Immature natural killer cell (primary cell): ENCODE measurements around the gene ZNF17. TPM values are rescaled to one million over a fixed set of nuclear protein-coding genes. Genes with fewer than 3 reads are reported as not detected.

Source experiments
- DNase-seq, 3 donors: peaks; one replicate each; pipeline ENCODE4 v3.0.0; 2022; ENCODE audit warnings: mixed read lengths in 1 of 3
- H3K27ac Mint-ChIP-seq, 6 donors: one replicate each; pipeline ENCODE4 v1.8.0; 2020; ENCODE audit warnings: mixed read lengths in 6 of 6, mild to moderate bottlenecking in 5 of 6, inconsistent platforms in 4 of 6, moderate library complexity in 3 of 6
- H3K27me3 Mint-ChIP-seq, 3 donors: one replicate each; pipeline ENCODE4 v1.8.0; 2020 to 2021; ENCODE audit warnings: low read depth in 3 of 3, mild to moderate bottlenecking in 3 of 3, mixed read lengths in 3 of 3, moderate library complexity in 3 of 3, inconsistent platforms in 1 of 3
- H3K36me3 Mint-ChIP-seq, 3 donors: one replicate each; pipeline ENCODE4 v1.8.0; 2020; ENCODE audit warnings: mixed read lengths in 3 of 3, inconsistent platforms in 2 of 3, mild to moderate bottlenecking in 2 of 3
- H3K4me1 Mint-ChIP-seq, 2 donors: one replicate each; pipeline ENCODE4 v1.8.0; 2020; ENCODE audit warnings: inconsistent platforms in 2 of 2, mild to moderate bottlenecking in 2 of 2, mixed read lengths in 2 of 2, moderate library complexity in 1 of 2
- H3K4me3 Mint-ChIP-seq, 5 donors: one replicate each; pipeline ENCODE4 v1.8.0; 2020; ENCODE audit warnings: mild to moderate bottlenecking in 5 of 5, mixed read lengths in 5 of 5, inconsistent platforms in 3 of 5, moderate library complexity in 3 of 5
- H3K9me3 Mint-ChIP-seq, 6 donors: one replicate each; pipeline ENCODE4 v1.8.0; 2020; ENCODE audit warnings: mild to moderate bottlenecking in 6 of 6, mixed read lengths in 6 of 6, inconsistent platforms in 4 of 6, moderate library complexity in 3 of 6
- polyA plus RNA-seq, 3 donors: library from polyadenylated mRNA; unstranded; fragments of 300-500 nt; fragmentation: Illumina TruSeq; gene quantifications; one replicate each; pipeline ENCODE4 v1.2.3, GENCODE V29; 2021

Gene ZNF17
- polyA plus RNA-seq, 3 donors from 2014 or later = 4.2 to 5.4 (median 4.3) TPM

GRCh38 chr19:57438925-57439324, 28.0 kb downstream of the ZNF17 start:
- H3K27ac Mint-ChIP-seq = no peak overlapping the region
- DNase-seq = no peak
- H3K4me3 Mint-ChIP-seq = no peak overlapping the region
- peaks cover 4 to 7% (median 5%) of the 10 kb centered on the region in 3 donors for H3K27me3 Mint-ChIP-seq
- peaks cover 52 to 55% (median 54%) of the 10 kb centered on the region in 3 donors for H3K36me3 Mint-ChIP-seq
- H3K9me3 Mint-ChIP-seq = peaks cover 7 to 40% (median 19%) of the 10 kb centered on the region in 6 donors
- peaks cover 24 to 34% of the 10 kb centered on the region in 2 donors for H3K4me1 Mint-ChIP-seq

- Mint-ChIP-seq H3K36me3 (peaks cover 58 to 73% (median 69%) of the 10 kb centered on the region in 3 donors), H3K4me1 (peaks cover 3 to 9% of the 10 kb centered on the region in 2 donors), H3K4me3 (no peak overlapping the region), H3K9me3 (peaks cover 23 to 61% (median 41%) of the 10 kb centered on the region in 6 donors), H3K27ac (peak overlapping the region in 1 of 6 donors; percentile 20), H3K27me3 (no peaks in the 10 kb centered on the region)
- DNase-seq = no peak
Observed at GRCh38 chr19:57441979-57442752, 31.2 kb downstream of the ZNF17 start.

GRCh38 chr19:57443121-57443696, 32.2 kb downstream of the ZNF17 start:
- Mint-ChIP-seq H3K27me3 (no peaks in the 10 kb centered on the region), H3K27ac (peak overlapping the region in 1 of 6 donors; percentile 20), H3K4me3 (no peak overlapping the region), H3K9me3 (peaks cover 26 to 61% (median 41%) of the 10 kb centered on the region in 6 donors), H3K36me3 (peaks cover 54 to 69% (median 68%) of the 10 kb centered on the region in 3 donors), H3K4me1 (peaks cover 3 to 9% of the 10 kb centered on the region in 2 donors)
- DNase-seq = no peak

GRCh38 chr19:57452307-57452706, 41.3 kb downstream of the ZNF17 start:
- peaks cover 19 to 32% (median 29%) of the 10 kb centered on the region in 3 donors for H3K36me3 Mint-ChIP-seq

GRCh38 chr19:57465680-57466381, 54.9 kb downstream of the ZNF17 start:
- no peak overlapping the region for H3K4me3 Mint-ChIP-seq
- DNase-seq = peak; percentile 6 to 21 (median 14)
- H3K27ac Mint-ChIP-seq = no peak overlapping the region
- H3K36me3 Mint-ChIP-seq = peaks cover 15 to 35% (median 18%) of the 10 kb centered on the region in 3 donors
- H3K27me3 Mint-ChIP-seq = peaks cover 1 to 6% (median 2%) of the 10 kb centered on the region in 3 donors
- H3K9me3 Mint-ChIP-seq = peaks cover 40 to 82% (median 69%) of the 10 kb centered on the region in 6 donors
- no peaks in the 10 kb centered on the region for H3K4me1 Mint-ChIP-seq

More at GRCh38 chr19:57452307-57452706, 41.3 kb downstream of the ZNF17 start:
- Mint-ChIP-seq H3K4me1 (no peaks in the 10 kb centered on the region), H3K27ac (no peak overlapping the region), H3K4me3 (no peak overlapping the region), H3K9me3 (peaks cover 9 to 64% (median 55%) of the 10 kb centered on the region in 6 donors), H3K27me3 (peaks cover 0 to 2% (median 2%) of the 10 kb centered on the region in 3 donors)
- DNase-seq = no peak

- Mint-ChIP-seq H3K9me3 (peaks cover 45 to 82% (median 69%) of the 10 kb centered on the region in 6 donors), H3K27ac (no peak overlapping the region), H3K36me3 (peaks cover 21 to 34% (median 21%) of the 10 kb centered on the region in 3 donors), H3K4me3 (no peak overlapping the region), H3K27me3 (peaks cover 1 to 6% (median 2%) of the 10 kb centered on the region in 3 donors), H3K4me1 (no peaks in the 10 kb centered on the region)
- no peak for DNase-seq
Observed at GRCh38 chr19:57466489-57466888, 55.5 kb downstream of the ZNF17 start.

Other genes starting within 250 kb of the ZNF17 start
- not detected for gene DUXA, start 243.7 kb upstream of the ZNF17 start, polyA plus RNA-seq
- 10 to 100 TPM; 13.3 to 17.3 (median 14.8) TPM for gene ZNF264, start 219.7 kb upstream of the ZNF17 start, polyA plus RNA-seq
- 1 to 10 TPM in 2 of 3 donors, not detected in 1; 1.8 to 2.5 TPM for gene AURKC, start 180.1 kb upstream of the ZNF17 start, polyA plus RNA-seq
- 1 to 10 TPM; 1.9 to 3.0 (median 2.9) TPM for gene ZNF805, start 170.5 kb upstream of the ZNF17 start, polyA plus RNA-seq
- 1 to 10 TPM; 1.1 to 7.0 (median 4.3) TPM for gene ZNF460, start 130.7 kb upstream of the ZNF17 start, polyA plus RNA-seq
- gene ZNF543, start 90.7 kb upstream of the ZNF17 start, polyA plus RNA-seq = 1 to 10 TPM; 2.1 to 4.6 (median 2.5) TPM
- gene ZNF304, start 59.9 kb upstream of the ZNF17 start, polyA plus RNA-seq = 1 to 10 TPM; 1.2 to 3.7 (median 2.0) TPM
- 10 to 100 TPM; 22.4 to 33.6 (median 30.9) TPM for gene TRAPPC2B, start 47.6 kb upstream of the ZNF17 start, polyA plus RNA-seq
- gene ZNF547, start 47.6 kb upstream of the ZNF17 start, polyA plus RNA-seq = 1 to 10 TPM in 1 of 3 donors, under 1 TPM in 2; 0.54 to 2.1 (median 0.61) TPM
- 10 to 100 TPM; 13.4 to 16.1 (median 15.9) TPM for gene ZNF548, start 21.3 kb upstream of the ZNF17 start, polyA plus RNA-seq
- gene ZNF749, start 24.2 kb downstream of the ZNF17 start, polyA plus RNA-seq = 10 to 100 TPM in 2 of 3 donors, 1 to 10 TPM in 1; 4.1 to 41.0 (median 27.0) TPM
- not detected for gene VN1R1, start 46.0 kb downstream of the ZNF17 start, polyA plus RNA-seq
- gene ZNF772, start 66.4 kb downstream of the ZNF17 start, polyA plus RNA-seq = 1 to 10 TPM in 2 of 3 donors, not detected in 1; 2.2 to 2.3 TPM
- 1 to 10 TPM; 1.4 to 5.8 (median 2.1) TPM for gene ZNF419, start 76.6 kb downstream of the ZNF17 start, polyA plus RNA-seq
- gene ZNF773, start 88.8 kb downstream of the ZNF17 start, polyA plus RNA-seq = 10 to 100 TPM in 1 of 3 donors, 1 to 10 TPM in 2; 3.1 to 14.1 (median 3.3) TPM
- 1 to 10 TPM; 3.1 to 7.1 (median 6.9) TPM for gene ZNF549, start 116.2 kb downstream of the ZNF17 start, polyA plus RNA-seq
- gene ZNF550, start 148.7 kb downstream of the ZNF17 start, polyA plus RNA-seq = 1 to 10 TPM; 1.5 to 7.9 (median 5.3) TPM
- gene ZNF416, start 167.8 kb downstream of the ZNF17 start, polyA plus RNA-seq = 1 to 10 TPM; 3.2 to 6.2 (median 4.1) TPM
- 1 to 10 TPM; 4.0 to 8.9 (median 5.5) TPM for gene ZIK1, start 173.0 kb downstream of the ZNF17 start, polyA plus RNA-seq
- 1 to 10 TPM; 2.9 to 8.0 (median 5.2) TPM for gene ZNF530, start 188.7 kb downstream of the ZNF17 start, polyA plus RNA-seq
- 10 to 100 TPM; 12.8 to 13.9 (median 13.1) TPM for gene ZNF134, start 203.1 kb downstream of the ZNF17 start, polyA plus RNA-seq
- 10 to 100 TPM; 10.2 to 26.4 (median 20.5) TPM for gene ZNF211, start 222.0 kb downstream of the ZNF17 start, polyA plus RNA-seq